ENCODE measurements around the gene PCDH9.

- no peak for TF ChIP-seq CTCF (conservative IDR thresholded peaks at IDR 0.05; ENCODE audit: low read depth in 2 of 2)
- TF ChIP-seq POLR2AphosphoS5 (IDR thresholded peaks at IDR 0.05; ENCODE audit: low read depth) = no peak
- TF ChIP-seq CREB1 (CRISPR knock-in tag; IDR thresholded peaks at IDR 0.05; ENCODE audit: low read depth) = no peak
- no peak for TF ChIP-seq JUNB (IDR thresholded peaks at IDR 0.05; ENCODE audit: unreplicated experiment)
- no peak for TF ChIP-seq EZH2 (IDR thresholded peaks at IDR 0.05; ENCODE audit: low read depth, unreplicated experiment)
- no peak for TF ChIP-seq EZH2phosphoT487 (IDR thresholded peaks at IDR 0.05; ENCODE audit: unreplicated experiment)
- no peak for TF ChIP-seq REST (IDR thresholded peaks at IDR 0.05; ENCODE audit: unreplicated experiment)
- no peak for TF ChIP-seq ZNF331 (CRISPR knock-in tag; IDR thresholded peaks at IDR 0.05; ENCODE audit: low read depth)
Measured at GRCh38 chr13:66859934-66860877, 369.9 kb downstream of the PCDH9 start.

Measured in GM23338 (cell line).